GM12875 (cell line): ENCODE results near the gene CTSO.

Experiments used
- H3K4me3 ChIP-seq: one replicate; pipeline ENCODE4 v1.5.1; 2011; ENCODE audit warnings: low read depth, low read length, control low read depth
- CTCF ChIP-seq: IDR thresholded peaks from 2 replicates; pipeline ENCODE4 v1.5.1; 2011; ENCODE audit warnings: low read depth, mild to moderate bottlenecking, control low read depth, inconsistent platforms, low read length, moderate library complexity, borderline replicate concordance; ENCODE audit not compliant: insufficient read depth

Gene CTSO

DNA sequence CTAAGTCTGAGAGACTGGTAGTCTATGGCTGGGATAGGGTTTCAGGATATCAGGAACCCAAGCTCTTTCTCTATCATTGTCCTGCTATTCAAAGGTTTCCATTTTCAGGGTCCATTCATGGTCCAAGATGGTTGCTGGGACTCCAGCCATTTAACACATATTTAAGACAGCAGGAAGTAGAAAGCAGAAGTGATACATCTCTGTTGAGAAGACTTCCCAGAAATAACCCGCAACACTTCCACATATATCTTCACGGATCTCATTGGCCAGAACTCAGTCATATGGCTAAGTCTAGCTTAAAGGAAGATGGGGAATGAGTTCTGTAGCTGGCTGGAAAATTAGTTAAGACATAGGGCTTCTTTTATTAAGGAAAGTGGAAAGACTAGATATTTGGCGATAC lies 23.8 kb downstream of the CTSO start:
- no peak for TF ChIP-seq CTCF
- no peak overlapping the region for H3K4me3 ChIP-seq

- no peak for TF ChIP-seq CTCF
- H3K4me3 ChIP-seq, result no peak overlapping the region
Observed at GRCh38 chr4:155924637-155925036, 29.0 kb downstream of the CTSO start.

DNA sequence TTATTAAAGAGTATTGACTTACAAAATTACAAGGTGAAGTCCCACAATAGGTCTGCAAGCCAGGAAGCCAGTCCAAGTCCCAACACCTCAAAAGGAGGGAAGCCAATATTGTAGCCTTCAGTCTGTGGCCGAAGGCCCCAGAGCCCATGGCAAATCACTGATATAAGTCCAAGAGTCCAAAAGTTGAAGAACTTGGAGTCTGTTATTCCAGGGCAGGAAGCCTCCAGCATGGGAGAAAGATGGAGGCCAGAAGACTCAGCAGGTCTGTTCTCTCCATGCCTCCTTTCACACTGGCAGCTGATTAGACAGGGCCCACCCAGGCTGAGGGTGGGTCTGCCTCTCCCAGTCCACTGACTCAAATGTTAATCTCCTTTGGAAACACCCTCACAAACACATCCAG lies 32.1 kb downstream of the CTSO start:
- TF ChIP-seq CTCF, result no peak
- H3K4me3 ChIP-seq, result no peak overlapping the region

GRCh38 chr4:155914782-155915181 lies 38.9 kb downstream of the CTSO start:
- TF ChIP-seq CTCF, result no peak
- no peak overlapping the region for H3K4me3 ChIP-seq

DNA sequence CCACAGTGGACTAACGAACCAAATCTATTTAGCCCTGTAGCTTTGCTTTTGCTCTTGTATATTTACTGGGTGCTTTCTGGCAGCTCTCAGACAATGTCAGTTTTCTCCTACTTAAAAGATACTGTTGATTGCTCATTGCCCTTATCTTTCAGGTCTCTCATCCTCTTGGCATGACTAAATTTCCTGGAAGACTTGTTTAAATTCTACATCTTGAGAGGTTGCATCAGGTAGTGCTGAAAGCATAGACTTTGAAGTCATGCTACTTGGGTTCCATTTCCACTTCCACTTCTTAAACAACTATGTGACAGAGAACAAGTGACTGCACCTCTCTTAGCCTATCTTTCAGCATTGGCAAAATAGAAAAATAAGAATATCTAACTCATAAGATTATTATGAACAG lies 41.8 kb downstream of the CTSO start:
- no peak overlapping the region for H3K4me3 ChIP-seq
- no peak for TF ChIP-seq CTCF

- no peak for TF ChIP-seq CTCF
- H3K4me3 ChIP-seq, result no peak overlapping the region
Observed at GRCh38 chr4:155909615-155910226, 43.9 kb downstream of the CTSO start.
